Measurements from ENCODE around the gene PGGT1B. TPM values are rescaled to one million over a fixed set of nuclear protein-coding genes. Genes with fewer than 3 reads are reported as not detected.
A peak's percentile ranks its signal among the peaks of the same experiment; 100 is the strongest.

The PGGT1B gene
- polyA plus RNA-seq, 3 donors: 3.2 to 32.6 (median 11.6) TPM

DNA sequence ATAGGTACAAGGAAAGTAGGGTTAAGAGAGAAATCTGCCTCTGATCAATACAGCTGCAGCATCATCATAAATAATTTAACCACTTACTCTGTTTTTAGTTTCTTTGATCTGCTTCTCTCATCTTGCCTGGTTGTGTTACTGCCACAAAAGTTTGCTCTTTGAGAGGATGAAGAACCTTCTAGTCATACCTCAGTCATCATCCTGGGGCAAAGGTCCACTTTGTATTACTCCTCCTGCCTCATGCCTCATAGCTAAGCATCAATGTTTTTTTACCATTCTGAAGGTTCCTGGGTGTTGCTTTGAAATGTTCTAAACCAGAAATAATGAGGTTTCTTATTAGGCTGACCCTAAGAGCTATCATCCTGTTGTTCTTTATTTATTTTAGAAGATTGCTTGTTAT is 75.9 kb downstream of the PGGT1B start:
- no peak overlapping the region for H3K4me3 Mint-ChIP-seq
- DNase-seq: no peak
- H3K4me3 ChIP-seq (replicated peaks in 1 of 3; ENCODE audit: low read depth in 2 of 3, low read length in 3 of 3): no peak overlapping the region
- H3K36me3 ChIP-seq (replicated peaks in 1 of 2; ENCODE audit: control insufficient read depth in 1 of 2, insufficient read depth in 2 of 2, low read length in 2 of 2): no peaks in the 10 kb centered on the region
- peaks cover 0 to 8% (median 2%) of the 10 kb centered on the region in 7 donors for H3K9me3 Mint-ChIP-seq
- H3K79me2 ChIP-seq (ENCODE audit: insufficient read depth, low read length): no peaks in the 10 kb centered on the region
- H3K27ac ChIP-seq (ENCODE audit: low read depth in 1 of 2, low read length in 2 of 2): no peak overlapping the region
- TF ChIP-seq, protein P1, sequence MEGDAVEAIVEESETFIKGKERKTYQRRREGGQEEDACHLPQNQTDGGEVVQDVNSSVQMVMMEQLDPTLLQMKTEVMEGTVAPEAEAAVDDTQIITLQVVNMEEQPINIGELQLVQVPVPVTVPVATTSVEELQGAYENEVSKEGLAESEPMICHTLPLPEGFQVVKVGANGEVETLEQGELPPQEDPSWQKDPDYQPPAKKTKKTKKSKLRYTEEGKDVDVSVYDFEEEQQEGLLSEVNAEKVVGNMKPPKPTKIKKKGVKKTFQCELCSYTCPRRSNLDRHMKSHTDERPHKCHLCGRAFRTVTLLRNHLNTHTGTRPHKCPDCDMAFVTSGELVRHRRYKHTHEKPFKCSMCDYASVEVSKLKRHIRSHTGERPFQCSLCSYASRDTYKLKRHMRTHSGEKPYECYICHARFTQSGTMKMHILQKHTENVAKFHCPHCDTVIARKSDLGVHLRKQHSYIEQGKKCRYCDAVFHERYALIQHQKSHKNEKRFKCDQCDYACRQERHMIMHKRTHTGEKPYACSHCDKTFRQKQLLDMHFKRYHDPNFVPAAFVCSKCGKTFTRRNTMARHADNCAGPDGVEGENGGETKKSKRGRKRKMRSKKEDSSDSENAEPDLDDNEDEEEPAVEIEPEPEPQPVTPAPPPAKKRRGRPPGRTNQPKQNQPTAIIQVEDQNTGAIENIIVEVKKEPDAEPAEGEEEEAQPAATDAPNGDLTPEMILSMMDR (IDR thresholded peaks at IDR 0.05): no peak
- H4K20me1 ChIP-seq (ENCODE audit: insufficient read depth, low read length): no peaks in the 10 kb centered on the region
- no peaks in the 10 kb centered on the region for H3K36me3 Mint-ChIP-seq
- no peak overlapping the region for H2AFZ ChIP-seq (ENCODE audit: insufficient read depth, low read depth, low read length, poor library complexity, severe bottlenecking)
- no peaks in the 10 kb centered on the region for H3K4me1 ChIP-seq (ENCODE audit: control insufficient read depth in 1 of 2, insufficient read depth in 2 of 2, low read length in 2 of 2)
- no peak overlapping the region for H3K27ac Mint-ChIP-seq
- no peak overlapping the region for H3K4me2 ChIP-seq (replicated peaks; ENCODE audit: extremely low read depth, low read length, poor library complexity, severe bottlenecking)
- no peak overlapping the region for H3K9ac ChIP-seq (ENCODE audit: insufficient read depth, low read length, poor library complexity, severe bottlenecking)
- peaks cover 0 to 12% of the 10 kb centered on the region in 2 donors for H3K9me3 ChIP-seq (replicated peaks in 1 of 2; ENCODE audit: control insufficient read depth in 1 of 2, insufficient read depth in 1 of 2, low read length in 2 of 2)
- intact Hi-C loops (cut with micrococcal nuclease): no loop called here
- no peaks in the 10 kb centered on the region for H3K4me1 Mint-ChIP-seq
- H3K27me3 Mint-ChIP-seq (ENCODE audit: low read depth in 3 of 3): peaks cover 47 to 62% (median 51%) of the 10 kb centered on the region in 3 donors
- peaks cover 49 to 71% of the 10 kb centered on the region in 2 donors for H3K27me3 ChIP-seq (ENCODE audit: control insufficient read depth in 2 of 2, insufficient read depth in 2 of 2, low read length in 2 of 2)

DNA sequence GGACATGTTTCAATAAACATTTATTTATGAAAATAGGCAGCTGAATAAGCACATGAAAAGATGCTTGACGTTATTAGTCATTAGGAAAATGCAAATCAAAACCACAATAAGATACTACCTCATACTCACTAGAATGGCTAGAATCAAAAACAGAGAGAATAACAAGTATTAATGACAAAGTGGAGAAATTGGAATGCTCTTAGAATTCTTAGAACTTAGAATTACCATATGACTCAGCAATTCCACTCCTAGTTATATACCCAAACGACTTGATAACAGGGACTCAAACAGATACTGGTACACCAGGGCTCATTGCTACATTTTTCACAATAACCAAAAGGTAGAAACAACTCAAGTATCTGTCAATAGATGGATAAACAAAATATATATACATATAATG is 77.9 kb downstream of the PGGT1B start:
- peaks cover 10% of the 10 kb centered on the region for H3K4me1 Mint-ChIP-seq
- H3K4me1 ChIP-seq (ENCODE audit: control insufficient read depth in 1 of 2, insufficient read depth in 2 of 2, low read length in 2 of 2): peaks cover 7 to 9% of the 10 kb centered on the region in 2 donors
- H3K9ac ChIP-seq (ENCODE audit: insufficient read depth, low read length, poor library complexity, severe bottlenecking): no peak overlapping the region
- H3K27ac Mint-ChIP-seq: no peak overlapping the region
- no peaks in the 10 kb centered on the region for H3K36me3 ChIP-seq (replicated peaks in 1 of 2; ENCODE audit: control insufficient read depth in 1 of 2, insufficient read depth in 2 of 2, low read length in 2 of 2)
- WGBS (ENCODE audit: insufficient coverage): no CpG with 5 or more reads among the region's 2 CpGs
- H3K4me3 ChIP-seq (replicated peaks in 1 of 3; ENCODE audit: low read depth in 2 of 3, low read length in 3 of 3): no peak overlapping the region
- peaks cover 0 to 16% (median 8%) of the 10 kb centered on the region in 7 donors for H3K9me3 Mint-ChIP-seq
- H3K9me3 ChIP-seq (replicated peaks in 1 of 2; ENCODE audit: control insufficient read depth in 1 of 2, insufficient read depth in 1 of 2, low read length in 2 of 2): peaks cover 0 to 23% of the 10 kb centered on the region in 2 donors
- peaks cover 3% of the 10 kb centered on the region in 2 donors for H3K36me3 Mint-ChIP-seq
- H2AFZ ChIP-seq (ENCODE audit: insufficient read depth, low read depth, low read length, poor library complexity, severe bottlenecking): no peak overlapping the region
- peaks cover 63 to 89% of the 10 kb centered on the region in 2 donors for H3K27me3 ChIP-seq (ENCODE audit: control insufficient read depth in 2 of 2, insufficient read depth in 2 of 2, low read length in 2 of 2)
- no peak overlapping the region for H3K27ac ChIP-seq (ENCODE audit: low read depth in 1 of 2, low read length in 2 of 2)
- H3K4me2 ChIP-seq (replicated peaks; ENCODE audit: extremely low read depth, low read length, poor library complexity, severe bottlenecking): no peak overlapping the region
- no peaks in the 10 kb centered on the region for H4K20me1 ChIP-seq (ENCODE audit: insufficient read depth, low read length)
- intact Hi-C loops (cut with micrococcal nuclease): no loop called here
- H3K27me3 Mint-ChIP-seq (ENCODE audit: low read depth in 3 of 3): peaks cover 56 to 76% (median 71%) of the 10 kb centered on the region in 3 donors
- TF ChIP-seq, protein P1 (IDR thresholded peaks at IDR 0.05): no peak
- no peak for DNase-seq
- H3K4me3 Mint-ChIP-seq: peak overlapping the region in 1 of 2 donors; percentile 44
- H3K79me2 ChIP-seq (ENCODE audit: insufficient read depth, low read length): no peaks in the 10 kb centered on the region

All from CD14-positive monocyte (primary cell).